ENCODE measurements around the gene AQR.
"Not testable (repeated sequence)": the region's sequence is repeated elsewhere in the genome, so short reads cannot be mapped to it uniquely, and the experiment has no call there.

The AQR gene

GRCh38 chr15:34812369-34812768 is 157.2 kb downstream of the AQR start:
- no peak for DNase-seq

GRCh38 chr15:34810443-34811129 is 159.0 kb downstream of the AQR start:
- no peak for DNase-seq

DNA sequence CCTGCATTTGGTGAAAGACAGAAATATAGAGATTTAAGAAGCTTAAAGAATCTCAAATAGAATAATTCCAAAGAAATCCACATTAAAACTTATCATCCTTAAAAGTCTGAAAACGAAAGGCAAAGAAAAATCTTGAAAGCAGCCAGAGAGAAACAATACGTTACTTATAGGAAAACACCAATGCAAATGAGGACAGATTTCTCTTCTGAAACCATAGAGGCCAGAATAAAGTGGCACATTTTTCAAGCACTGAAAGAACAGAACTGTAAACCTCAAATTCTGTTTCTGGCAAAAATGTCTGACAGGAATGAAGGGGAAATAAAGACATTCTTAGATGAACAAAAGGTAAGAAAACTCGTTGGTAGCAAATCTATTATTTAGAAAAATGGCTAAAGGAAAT is 160.4 kb downstream of the AQR start:
- DNase-seq = no peak

GRCh38 chr15:34808016-34808415 is 161.5 kb downstream of the AQR start:
- DNase-seq = no peak

- DNase-seq = not testable (repeated sequence)
Observed at GRCh38 chr15:34807241-34807640, 162.3 kb downstream of the AQR start.

- no peak for DNase-seq
Observed at GRCh38 chr15:34804776-34805175, 164.8 kb downstream of the AQR start.

GRCh38 chr15:34804113-34804512 is 165.4 kb downstream of the AQR start:
- DNase-seq = no peak

DNA sequence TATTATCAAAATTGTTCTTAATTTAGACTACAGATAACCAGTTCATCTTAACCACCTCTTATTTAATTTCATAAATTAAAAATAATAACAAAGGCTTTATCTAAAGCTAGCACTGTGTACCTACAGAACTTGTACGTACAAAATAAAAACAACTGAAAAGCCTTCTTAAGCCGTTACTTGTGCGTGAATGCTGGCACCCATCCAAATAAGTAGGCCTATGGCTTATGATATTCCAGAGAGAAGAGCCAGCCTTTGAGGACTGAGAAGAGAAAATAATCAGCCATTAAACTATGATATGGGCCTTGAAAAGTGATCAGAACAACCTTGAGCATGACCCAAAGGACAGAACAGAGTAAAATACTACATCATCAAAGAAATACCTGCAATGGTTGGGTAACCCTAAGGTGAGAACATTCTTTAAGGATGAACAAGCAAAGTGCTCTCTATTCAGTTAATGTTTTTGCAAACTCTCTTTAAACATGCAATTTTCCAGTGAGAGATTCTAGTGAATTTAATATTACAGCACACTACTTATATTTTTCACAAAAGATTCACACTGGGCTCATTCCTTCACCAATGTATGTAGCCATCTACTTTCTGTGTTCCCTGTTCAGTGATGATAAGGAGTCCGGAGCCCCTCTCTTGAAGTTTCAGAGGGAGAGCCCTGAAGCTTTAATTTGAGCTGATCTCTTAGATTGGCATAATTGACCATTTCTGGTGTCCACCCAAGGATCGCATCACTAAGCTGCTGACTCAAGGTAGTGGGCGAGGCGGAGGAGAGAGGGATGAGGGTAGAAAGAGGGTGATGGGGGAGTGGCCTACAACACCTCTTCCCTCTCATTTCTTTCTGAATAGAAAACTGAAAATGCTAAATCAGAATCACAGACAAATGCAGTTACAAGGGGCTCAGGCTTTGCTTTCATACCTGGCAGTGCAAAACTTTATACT is 166.5 kb downstream of the AQR start:
- no peak for DNase-seq

- DNase-seq = no peak
Observed at GRCh38 chr15:34802371-34802770, 167.2 kb downstream of the AQR start.
